ENCODE data around the gene KRT26.
"Not testable (repeated sequence)": the region's sequence is repeated elsewhere in the genome, so short reads cannot be mapped to it uniquely, and the experiment has no call there.

The KRT26 gene

DNA sequence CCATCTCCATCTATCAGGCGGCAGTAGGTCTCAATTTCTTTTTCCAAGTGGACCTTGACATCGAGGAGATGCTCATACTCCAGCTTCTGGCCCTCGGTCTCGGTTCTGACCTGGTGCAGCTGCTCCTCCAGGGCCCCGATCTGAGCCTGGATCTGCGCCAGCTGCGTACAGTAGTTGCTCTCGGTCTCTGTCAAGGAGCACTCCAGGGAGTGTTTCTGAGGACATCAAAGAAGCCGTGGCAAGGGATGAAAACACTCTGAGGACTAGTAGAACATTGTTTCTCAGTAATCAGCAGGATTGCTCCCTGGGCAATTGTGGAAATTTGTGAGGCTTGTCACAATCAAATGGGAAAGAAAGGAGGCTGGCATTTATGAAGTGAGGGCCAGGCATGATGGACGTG lies 21.8 kb upstream of the KRT26 start:
- DNase-seq, result peak; percentile 45

DNA sequence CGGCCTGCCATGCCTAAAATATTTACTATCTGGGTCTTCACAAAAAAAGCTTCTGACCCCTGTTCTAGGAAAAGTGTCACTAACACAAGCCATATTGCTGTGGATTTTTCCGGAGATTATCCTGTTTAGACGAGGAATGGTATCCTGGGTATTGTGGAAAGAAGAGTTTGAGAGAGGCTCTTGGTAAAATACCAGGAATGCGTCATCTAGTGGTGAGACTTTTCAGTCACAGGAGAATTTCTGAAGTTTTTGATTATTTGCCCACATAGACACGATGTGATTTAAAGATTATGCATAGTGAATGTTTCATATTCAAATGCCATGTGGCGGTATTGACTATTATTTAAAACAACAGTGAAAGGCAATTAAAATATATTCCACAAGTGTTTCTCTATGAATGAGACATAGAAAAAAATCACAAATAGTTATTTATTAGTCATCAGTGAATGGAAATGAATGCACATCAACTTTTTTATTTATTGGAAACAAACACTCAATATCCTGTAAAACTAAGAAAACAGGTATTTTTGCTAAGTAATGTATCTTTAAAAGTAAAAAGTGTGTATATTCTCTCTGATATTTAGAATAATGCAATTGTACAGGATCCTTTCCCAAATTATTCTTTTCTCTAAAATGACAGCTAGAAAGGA lies 19.9 kb upstream of the KRT26 start:
- no peak for DNase-seq

DNA sequence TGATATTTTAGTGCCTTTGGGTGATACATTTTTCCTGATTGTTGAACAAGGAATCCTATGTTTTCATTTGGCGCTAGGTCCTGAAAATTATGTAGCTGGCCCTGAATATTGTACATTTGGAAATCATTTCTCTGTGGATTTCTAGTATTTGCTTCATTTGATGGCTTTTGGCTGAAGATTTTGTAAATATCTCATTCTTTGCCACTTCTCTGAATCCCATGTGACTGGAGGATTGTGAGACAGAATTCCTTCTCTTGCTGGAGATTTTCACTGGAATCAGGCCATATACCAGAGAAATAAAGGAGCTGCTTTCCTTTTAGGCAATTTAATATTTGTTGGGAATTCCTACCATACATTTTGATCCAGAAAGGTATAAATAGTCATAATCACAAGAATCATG lies 19.1 kb upstream of the KRT26 start:
- no peak for DNase-seq

DNA sequence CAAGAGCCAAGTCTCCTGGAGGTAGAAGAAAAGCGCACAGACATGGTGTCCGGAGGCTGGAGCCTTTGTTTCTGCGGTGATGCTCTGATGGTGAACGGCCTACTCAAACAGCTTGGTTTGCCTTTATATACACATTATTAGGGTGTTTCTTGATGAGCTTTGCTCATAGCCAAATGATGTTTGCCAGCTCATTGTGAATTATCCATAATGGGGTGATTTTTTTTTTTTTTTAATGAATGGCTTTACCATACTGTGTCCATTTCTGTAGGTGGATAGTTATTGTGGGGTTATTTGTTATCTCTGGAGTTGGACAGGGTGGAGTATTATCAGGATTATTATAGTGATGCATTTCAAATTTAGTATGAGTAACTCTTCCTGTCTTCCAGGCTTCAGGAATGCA lies 10.4 kb upstream of the KRT26 start, which contains the start of gene KRT27:
KRT27 (minus strand) TSS at position 101 of the 400 bp plus-strand sequence; CDS start at position 44, 57 bp downstream.
- no peak for DNase-seq

DNA sequence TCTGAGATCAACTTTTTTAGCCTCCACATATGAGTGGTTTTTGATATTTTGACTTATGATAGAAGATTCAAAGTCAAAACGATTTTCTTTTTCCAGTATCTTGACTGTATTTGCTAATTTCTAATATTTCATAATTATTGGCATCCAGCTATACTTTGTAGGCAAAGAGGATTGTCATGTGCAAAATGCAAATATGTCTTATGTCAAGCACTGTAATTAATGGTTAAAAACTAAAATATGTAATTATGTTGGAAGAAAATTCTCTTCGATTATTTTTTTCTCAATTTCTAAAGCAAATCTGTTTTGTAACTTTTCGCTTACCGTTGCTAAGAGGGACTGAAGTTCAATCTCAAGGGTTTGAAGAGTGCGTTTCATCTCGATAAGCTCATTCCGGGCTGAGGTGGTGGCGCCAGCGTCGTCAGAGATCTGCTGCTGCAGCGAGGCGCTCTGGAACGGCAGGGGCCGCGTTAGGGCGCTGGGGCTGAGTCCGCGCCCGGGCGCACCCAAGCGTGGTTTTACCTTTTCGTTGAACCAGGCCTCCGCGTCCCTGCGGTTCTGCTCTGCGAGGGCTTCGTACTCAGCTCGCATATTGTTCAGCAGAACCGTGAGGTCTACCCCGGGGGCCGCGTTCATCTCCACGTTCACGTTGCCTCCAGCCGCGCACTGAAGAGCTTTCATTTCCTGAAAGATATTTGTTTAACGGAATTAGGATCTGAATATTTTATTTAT lies 7.3 kb upstream of the KRT26 start:
- peak; percentile 41 for DNase-seq

DNA sequence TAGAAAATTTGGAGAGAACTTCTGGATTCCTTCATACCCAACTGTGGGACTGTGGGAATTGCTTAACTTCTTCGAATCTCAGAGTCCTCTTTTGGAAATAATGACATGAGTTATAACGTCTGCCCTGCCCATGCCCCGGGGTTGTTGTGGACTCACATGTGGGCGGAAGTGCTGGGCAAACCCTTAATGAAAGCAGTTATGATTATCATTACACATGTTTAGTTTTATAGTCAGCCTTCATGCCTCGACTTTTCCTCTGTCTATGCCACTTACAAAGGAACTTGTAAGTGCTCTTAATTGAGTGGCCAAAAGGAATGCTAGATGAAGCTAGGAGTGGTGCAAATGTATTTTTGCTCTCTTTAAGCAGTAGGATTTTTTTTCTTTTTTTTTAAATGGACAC lies 6.5 kb upstream of the KRT26 start:
- DNase-seq, result no peak

DNA sequence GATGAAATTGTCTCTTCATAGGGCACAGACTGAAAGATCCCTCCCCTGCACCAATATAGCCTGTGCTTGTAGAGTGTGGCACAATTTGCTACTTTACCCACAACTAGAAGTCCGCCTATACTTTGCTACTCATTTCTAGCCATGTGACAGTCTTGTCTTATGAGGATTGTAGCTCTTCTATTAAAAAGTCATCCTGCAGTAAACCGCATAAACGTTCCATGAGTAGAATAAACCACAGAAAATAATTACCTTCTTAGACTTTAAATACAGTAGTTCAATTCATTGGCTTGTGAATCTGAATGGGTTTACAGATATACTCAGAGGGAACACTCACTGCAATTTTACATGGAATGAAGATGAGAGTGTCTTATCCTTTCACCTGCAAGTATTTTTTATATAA lies 6.0 kb upstream of the KRT26 start:
- no peak for DNase-seq

DNA sequence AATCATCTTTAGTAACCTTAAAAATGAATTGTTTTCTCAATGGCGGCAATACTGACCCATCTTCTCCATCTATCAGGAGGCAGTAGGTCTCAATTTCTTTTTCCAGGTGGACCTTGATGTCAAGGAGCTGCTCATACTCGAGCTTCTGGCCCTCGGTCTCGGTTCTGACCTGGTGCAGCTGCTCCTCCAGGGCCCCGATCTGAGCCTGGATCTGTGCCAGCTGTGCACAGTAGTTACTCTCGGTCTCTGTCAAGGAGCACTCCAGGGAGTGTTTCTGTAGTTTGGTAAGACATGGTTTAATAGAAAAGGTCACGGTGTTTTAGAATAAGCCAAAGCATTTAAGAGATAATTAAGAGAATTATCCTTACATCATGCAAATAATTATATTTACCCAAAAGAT lies 5.5 kb upstream of the KRT26 start:
- no peak for DNase-seq

DNA sequence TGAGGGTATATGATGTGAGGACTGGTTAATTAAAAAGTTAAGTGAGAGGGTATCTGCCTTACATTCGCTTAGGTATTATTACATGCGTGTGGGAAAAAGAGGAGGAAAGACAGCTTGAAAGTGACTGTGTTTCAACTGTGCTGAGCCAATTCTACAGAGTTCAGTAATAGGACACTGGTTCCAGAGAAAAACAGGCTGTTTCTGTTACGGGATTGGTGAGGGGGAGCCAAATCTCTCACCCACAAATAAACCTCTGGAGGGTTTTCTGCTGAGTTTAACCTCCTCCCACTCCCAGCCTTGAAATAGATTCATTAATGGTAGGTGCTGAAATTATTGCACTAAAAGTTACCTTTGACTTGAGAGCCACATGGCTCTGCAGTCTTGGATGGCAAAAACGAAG lies 3.9 kb upstream of the KRT26 start:
- DNase-seq, result no peak

DNA sequence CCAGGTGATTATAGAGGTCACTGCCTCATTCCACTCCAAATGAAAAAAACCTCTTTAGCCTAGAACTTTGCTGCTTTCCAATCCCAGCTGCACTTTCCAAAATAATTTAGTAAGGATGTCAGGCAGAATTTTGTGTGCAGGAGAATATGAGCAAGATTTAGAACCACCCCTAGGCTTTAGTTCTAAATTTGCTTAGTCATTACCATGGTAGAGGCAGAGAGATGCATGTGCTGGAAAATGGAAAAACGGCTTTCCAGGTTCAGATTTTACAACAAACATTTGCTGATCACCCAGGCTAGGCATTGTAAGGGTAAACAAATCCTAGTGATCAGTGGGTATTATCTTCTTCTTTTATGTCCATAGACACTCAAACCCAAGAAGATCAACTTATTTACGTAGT lies 6.3 kb downstream of the KRT26 start:
- no peak for DNase-seq

DNA sequence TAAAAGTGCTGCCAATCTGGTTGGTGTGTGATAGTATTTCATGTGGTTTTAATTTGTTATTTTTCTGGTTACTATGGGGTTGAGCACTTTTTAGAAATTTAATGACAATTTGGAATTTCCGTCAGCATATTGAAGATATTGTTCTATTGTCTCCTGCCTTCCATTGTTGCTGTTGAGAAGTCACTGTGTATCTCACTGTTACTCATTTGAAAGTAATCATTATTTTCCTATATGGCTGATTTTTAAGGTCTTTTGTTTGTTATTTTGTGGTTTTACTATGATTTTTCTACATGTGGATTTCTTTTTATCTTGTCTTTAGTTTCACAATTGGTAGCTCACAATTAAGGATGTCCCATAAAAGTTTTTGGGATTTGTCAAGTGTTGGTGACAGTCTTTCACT lies 8.2 kb downstream of the KRT26 start:
- no peak for DNase-seq

DNA sequence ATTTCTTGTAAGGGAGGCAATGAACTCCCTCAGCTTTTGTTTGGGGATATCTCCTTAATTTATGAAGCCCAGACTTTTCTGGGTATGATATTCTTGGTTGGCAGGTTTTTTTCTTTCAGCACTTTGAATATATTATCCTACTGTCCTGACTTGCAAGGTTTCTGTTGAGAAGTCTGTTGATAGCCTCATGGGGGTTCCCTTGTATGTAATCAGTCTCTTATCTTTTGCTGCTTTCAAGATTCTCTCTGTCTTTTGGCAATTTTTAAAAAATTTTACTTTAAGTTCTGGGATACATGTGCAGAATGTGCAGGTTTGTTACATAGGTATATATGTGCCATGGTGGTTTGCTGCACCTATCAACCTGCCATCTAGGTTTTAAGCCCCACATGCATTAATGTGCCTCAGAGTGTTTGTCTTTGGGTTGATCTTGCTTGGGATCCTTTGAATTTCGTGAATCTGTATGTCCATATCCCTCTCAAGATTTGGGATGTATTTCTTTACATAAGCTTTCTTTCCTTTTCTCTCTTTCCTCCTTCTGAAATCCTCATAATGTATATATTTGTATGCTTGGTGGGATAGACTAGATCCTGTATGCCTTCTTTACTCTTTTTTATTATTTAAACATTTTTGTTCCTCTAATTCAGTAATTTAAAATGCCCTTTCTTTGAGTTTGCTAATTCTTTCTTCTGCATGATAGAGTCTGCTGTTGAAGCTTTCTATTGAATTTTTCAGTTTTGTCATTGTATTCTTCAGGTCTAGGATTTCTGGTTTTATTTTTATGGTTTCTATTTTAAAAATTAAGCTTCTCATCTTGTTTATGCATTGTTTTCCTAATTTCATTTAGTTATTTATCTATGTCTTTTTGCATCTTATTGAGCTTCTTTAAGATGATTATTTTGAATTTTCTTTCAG lies 11.6 kb downstream of the KRT26 start:
- no peak for DNase-seq

DNA sequence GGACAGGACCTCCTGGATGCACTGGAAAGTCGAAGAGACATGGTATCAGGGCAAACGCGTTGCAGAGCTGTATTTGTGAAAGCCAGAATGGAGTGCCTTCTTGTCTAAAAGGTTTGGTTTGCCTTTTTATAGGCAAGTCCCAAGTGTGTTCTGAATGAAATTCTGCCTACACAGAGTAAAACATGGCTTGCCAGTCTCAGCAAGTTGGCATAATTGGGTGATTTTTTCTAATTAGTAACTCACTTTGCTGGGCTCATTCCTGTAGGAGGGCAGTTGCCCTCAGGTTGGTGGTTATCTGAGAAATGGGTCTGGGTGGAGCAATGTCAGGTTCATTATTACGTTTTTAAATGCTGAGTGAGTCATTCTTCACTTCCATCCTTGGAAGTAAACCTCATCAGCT lies 16.8 kb downstream of the KRT26 start, which contains the start of gene KRT25:
KRT25 (minus strand) TSS at position 101 of the 400 bp plus-strand sequence; CDS start at position 41, 60 bp downstream.
- DNase-seq, result no peak

DNA sequence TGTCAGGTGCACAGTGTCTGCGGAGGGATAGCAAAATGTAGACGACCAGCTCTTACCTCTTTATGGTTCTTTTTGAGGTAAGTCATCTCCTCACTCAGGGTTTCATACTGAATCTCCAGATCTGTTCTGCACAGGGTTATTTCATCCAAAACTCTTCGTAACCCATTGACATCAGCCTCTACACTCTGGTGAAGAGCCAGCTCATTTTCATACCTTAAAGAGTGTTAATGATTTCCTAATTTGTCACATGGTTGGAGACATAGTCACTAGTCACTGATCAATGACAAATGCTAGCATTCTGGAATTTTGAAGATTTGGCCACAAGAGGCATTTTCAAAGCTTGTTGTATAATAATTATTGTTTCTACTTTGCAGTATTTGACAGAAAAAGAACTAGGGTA lies 18.2 kb downstream of the KRT26 start:
- no peak for DNase-seq

DNA sequence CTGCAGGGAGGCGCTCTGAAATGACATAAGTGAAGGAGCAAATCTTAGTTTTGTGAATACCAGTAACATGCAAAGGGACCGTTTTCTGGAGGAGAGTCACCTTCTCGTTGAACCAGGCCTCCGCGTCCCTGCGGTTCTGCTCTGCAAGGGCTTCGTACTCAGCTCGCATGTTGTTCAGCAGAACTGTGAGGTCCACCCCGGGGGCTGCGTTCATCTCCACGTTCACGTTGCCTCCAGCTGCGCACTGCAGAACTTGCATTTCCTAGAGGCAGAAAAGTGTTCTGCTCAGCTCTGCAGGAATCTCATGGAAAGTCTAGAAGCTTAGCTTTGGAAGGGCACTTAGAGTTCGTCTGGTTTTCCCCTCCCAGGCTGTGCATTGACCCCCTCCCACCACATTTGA lies 20.9 kb downstream of the KRT26 start:
- DNase-seq, result no peak

DNA sequence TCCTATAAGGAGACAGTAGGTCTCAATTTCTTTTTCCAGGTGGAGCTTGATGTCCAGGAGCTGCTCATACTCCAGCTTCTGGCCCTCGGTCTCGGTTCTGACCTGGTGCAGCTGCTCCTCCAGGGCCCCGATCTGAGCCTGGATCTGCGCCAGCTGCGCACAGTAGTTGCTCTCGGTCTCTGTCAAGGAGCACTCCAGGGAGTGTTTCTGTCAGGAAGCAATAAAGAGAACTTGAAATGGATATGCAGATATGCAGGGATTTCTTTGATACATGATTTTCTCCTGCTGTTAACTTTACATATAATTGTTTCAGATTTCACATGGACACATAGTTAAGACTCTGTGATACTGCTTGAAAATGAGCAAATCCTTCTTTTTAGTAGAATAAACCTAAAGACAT lies 21.6 kb downstream of the KRT26 start:
- DNase-seq, result no peak

DNA sequence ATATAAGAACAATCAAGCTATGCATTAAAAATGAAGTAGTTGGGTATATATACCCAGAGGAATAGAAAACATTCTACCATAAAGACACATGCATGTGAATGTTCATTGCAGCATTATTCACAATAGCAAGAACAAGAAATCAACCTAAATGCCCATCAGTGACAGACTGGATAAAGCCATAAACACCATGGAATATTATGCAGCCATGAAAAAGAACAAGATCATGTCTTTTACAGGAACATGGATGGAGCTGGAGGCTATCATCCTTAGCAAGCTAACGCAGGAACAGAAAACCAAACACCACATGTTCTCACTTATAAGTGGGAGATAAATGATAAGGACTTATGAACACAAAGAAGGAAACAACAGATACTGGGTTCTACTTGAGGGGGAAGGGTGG lies 23.3 kb downstream of the KRT26 start:
- not testable (repeated sequence) for DNase-seq

DNA sequence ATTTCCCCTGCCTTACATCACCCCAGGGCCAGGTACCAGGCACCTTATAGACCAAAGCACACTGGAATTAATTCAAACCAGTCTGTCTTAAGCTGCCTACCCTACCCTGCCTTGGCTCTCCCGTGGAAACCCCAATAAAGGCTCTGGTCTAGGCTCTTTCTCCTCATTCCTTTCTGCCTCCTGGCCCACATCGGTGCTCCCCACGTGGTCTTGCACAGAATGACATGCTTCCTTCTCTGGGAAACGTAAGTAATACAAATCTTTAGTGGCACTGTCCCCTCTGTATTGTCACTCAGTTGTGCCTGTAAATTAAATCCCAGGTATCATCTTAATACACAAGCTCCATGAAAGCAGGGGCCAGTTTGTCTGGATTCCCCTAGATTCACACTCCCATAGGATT lies 33.4 kb downstream of the KRT26 start:
- DNase-seq, result no peak

DNA sequence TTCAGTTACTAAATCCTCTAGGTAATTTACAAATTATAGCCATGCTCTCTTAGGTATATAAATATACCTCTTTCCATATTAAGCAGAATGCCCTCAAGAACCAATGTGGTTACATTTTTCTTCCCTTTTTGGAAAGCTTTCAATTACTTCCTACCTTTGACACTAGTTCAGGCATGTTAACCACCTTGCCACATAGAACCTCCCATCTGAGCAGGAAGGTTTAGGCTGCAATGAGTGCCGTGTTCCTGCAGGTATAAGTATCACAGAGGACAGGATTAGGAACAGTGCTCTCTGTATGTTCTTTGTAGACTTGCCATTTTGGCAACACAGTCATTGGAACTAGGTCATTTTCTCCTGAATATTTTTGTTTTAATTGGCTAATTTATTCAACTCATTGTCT lies 37.0 kb downstream of the KRT26 start:
- DNase-seq, result no peak

DNA sequence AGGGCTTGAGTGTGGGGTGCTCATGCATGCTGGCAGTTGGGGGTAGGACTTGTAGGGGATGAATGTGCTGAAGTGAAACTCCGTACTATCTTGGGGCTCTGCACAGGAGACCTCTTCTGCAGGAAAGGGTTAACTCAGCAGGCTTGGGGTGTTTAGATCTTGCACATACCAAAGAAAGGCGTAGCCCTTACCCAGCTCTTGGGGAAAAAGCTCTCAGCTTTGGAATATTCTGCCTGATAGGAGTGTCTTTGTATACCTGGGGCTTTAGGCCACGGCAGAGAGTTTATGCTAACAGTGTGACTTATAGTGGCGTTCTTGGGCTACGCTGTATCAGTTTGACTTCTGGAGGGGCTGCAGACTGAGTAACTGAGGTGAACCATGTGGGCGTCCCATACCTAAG lies 38.0 kb downstream of the KRT26 start:
- no peak for DNase-seq

DNA sequence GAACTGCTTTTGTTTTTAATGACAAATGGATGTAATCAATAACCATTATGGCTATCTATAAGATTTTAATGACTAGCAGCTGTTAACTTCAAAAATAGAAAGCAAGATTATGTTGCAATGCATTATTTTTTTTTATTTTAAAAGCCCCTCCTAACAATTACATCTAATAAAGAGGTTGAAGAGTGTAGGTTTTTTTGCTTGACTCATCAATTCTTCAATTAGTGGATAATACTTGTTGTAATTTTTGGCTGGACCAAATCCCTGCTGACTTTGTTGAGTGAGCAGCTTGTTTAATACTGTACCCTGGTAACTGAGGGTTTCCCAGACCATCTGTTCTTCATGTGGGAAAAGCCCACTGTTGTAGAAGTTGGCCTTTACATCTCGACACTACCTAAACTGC lies 41.0 kb downstream of the KRT26 start:
- no peak for DNase-seq

DNA sequence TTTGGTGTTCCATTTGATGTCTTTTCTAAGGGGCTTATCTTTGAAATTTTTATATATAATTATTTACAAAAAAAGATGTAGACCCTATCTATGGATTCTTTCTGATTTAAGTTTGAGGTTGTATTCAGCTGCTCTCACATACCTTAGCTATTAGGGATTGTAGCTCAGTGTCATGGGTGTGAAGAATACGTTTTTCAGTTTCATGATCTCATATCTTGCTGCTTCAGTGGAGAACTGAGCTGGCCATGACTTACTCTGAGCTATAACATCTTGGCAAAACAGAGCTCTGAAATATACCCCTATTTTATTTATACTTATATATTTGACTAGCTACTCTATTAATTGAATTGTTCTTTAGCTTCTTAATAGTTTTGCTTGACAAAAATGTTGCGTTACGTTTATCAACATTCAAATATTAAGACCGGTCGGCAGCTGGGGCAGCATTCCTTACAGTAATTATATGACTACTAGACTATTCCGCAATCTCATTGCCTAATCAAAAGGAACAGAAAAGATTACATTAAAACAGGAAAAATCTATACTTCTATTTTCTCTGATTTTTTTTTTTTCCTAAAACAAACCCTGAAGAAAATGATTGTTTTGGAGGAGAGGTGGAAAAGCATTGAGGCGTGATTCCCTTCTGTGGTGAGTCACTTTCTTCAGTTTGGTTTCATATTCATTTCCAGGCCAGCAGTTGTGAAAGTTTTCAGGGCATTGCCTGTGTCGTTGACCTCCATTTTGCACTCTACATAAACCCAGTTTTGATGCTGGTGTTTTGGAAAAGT lies 44.4 kb downstream of the KRT26 start:
- DNase-seq, result no peak

DNA sequence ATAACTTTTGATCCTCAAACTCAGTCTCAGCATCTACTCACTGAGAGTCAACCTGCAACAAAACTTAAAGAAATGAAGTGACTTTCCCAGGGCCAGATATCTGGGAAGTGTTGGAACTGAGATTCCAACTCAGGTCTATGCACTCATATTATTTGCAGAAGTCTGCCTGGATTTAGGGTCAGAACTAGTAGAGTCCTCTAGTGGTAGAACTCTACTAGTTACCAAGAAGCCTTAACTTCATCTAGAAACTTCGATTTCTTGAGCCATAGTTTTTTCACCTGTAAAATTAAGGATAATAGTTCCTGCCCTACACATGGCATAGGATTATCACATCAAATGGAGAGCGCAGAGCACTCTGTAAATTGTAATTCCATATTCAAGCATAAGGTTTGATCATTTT lies 45.1 kb downstream of the KRT26 start:
- no peak for DNase-seq

Data from NCI-H510A (cell line).